Activated CD4-positive, alpha-beta T cell treated with anti-CD3 and anti-CD28 coated beads, Interleukin-2, amount 50 U/mL, for 4 hours (primary cell): ENCODE results near the gene STARD10.
A peak's percentile ranks its signal among the peaks of the same experiment; 100 is the strongest.

ENCODE experiments used
- DNase-seq, 2 experiments: peaks; one replicate each; pipeline ENCODE4 v3.0.0-alpha.2; 2020

The STARD10 gene

GRCh38 chr11:72760539-72761405, 33.1 kb downstream of the STARD10 start:
- no peak for DNase-seq

- DNase-seq: no peak
These were observed 34.3 kb downstream of the STARD10 start for GRCh38 chr11:72759468-72759985.

GRCh38 chr11:72758690-72759389, 35.0 kb downstream of the STARD10 start:
- DNase-seq: no peak

GRCh38 chr11:72758304-72758689, 35.5 kb downstream of the STARD10 start:
- no peak for DNase-seq

- no peak for DNase-seq
These were observed 38.0 kb downstream of the STARD10 start for GRCh38 chr11:72755713-72756285.

- no peak for DNase-seq
These were observed 39.2 kb downstream of the STARD10 start for GRCh38 chr11:72754544-72755155.

- no peak for DNase-seq
These were observed 39.7 kb downstream of the STARD10 start for GRCh38 chr11:72754149-72754543.

- no peak for DNase-seq
These were observed 40.3 kb downstream of the STARD10 start for GRCh38 chr11:72753341-72754148.

- peak; percentile 63 to 65 for DNase-seq
These were observed 41.5 kb downstream of the STARD10 start, which contains the start of gene ARAP1 for GRCh38 chr11:72752088-72752914. Gene ARAP1 (minus strand): TSS chr11:72752408. CDS start chr11:72727128, 25,280 bp downstream.

- no peak for DNase-seq
These were observed 42.4 kb downstream of the STARD10 start for GRCh38 chr11:72751116-72752087.

GRCh38 chr11:72750556-72751115, 43.2 kb downstream of the STARD10 start:
- DNase-seq: no peak

- DNase-seq: no peak
These were observed 43.8 kb downstream of the STARD10 start for GRCh38 chr11:72750086-72750485.

- no peak for DNase-seq
These were observed 46.5 kb downstream of the STARD10 start for GRCh38 chr11:72747289-72747855.

- DNase-seq: no peak
These were observed 47.0 kb downstream of the STARD10 start for GRCh38 chr11:72746821-72747220.

GRCh38 chr11:72745925-72746550, 47.8 kb downstream of the STARD10 start:
- no peak for DNase-seq

GRCh38 chr11:72745511-72745910, 48.3 kb downstream of the STARD10 start:
- no peak for DNase-seq

- no peak for DNase-seq
These were observed 49.4 kb downstream of the STARD10 start for GRCh38 chr11:72744474-72744873.

- no peak for DNase-seq
These were observed 50.3 kb downstream of the STARD10 start for GRCh38 chr11:72743321-72744221.
